HG02981 (cell line): ENCODE results near the gene ERO1A.

Source experiments
- ATAC-seq: cut with Tn5 transposase; IDR thresholded peaks from one replicate; pipeline ENCODE4 v1.9.1; 2021; ENCODE audit warnings: mild to moderate bottlenecking, moderate library complexity; ENCODE audit not compliant: unreplicated experiment

ERO1A gene

GRCh38 chr14:52700701-52701172, 5.4 kb upstream of the ERO1A start:
- ATAC-seq, result no peak

- ATAC-seq, result peak; percentile 48
Observed at GRCh38 chr14:52694761-52695480, 437 bp downstream of the ERO1A start.

DNA sequence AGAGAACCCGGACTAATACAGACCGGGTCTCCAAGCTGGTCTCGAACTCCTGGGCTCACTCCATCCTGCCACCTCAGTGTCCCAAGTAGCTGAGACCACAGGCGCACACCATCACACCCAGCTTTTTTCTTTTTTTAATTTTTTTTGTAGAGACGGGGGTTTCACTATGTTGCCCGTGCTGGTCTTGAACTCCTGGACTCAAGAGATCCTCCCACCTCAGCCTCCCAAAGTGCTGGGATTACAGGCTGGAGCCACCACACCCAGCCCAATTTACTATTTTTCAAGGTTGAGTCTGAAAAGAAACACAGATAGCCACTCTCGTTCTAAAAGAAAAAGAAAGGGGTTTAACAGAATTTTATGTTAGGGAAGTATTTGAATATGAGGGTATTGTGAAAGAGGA, 1.8 kb downstream of the ERO1A start:
- no peak for ATAC-seq

GRCh38 chr14:52693036-52693435, 2.3 kb downstream of the ERO1A start:
- no peak for ATAC-seq

GRCh38 chr14:52692248-52692962, 3.0 kb downstream of the ERO1A start:
- ATAC-seq, result no peak

DNA sequence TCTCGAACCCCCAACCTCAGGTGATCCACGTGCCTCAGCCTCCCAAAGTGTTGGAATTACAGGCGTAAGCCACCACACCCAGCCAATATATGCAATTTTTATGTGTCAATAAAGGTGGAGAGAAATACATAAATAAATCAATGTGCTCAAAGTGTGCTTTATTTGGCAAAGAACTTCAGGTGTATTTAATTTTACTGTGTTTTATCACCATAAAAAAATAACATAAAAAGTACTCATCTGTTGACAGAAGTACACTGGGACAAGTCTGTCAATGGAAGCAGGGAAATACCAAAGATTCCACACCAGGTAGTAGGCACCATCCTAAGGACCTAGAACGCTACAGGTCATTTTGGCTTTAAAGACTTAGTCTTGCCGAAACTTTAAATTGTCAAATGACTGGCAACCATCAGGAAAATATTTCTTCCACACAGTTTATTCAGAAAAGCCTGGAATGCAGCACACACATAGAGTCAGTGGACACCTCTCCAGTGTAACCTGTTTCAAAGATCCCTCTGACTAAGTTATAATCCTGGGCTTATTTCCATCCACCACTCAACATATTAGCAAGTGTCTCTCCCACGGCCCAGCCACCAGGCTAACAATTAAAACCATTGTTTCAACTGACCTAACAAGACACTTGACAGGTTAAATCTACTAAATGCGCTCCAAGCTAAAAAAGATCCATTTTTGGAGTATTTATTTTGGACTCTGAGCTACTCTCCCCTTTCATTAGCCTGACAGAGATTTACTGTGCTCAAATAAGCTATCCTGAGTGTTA, 4.2 kb downstream of the ERO1A start:
- no peak for ATAC-seq

- no peak for ATAC-seq
Observed at GRCh38 chr14:52686176-52686575, 9.2 kb downstream of the ERO1A start.

GRCh38 chr14:52683985-52684520, 11.3 kb downstream of the ERO1A start:
- ATAC-seq, result no peak

GRCh38 chr14:52678591-52678990, 16.8 kb downstream of the ERO1A start:
- ATAC-seq, result no peak

DNA sequence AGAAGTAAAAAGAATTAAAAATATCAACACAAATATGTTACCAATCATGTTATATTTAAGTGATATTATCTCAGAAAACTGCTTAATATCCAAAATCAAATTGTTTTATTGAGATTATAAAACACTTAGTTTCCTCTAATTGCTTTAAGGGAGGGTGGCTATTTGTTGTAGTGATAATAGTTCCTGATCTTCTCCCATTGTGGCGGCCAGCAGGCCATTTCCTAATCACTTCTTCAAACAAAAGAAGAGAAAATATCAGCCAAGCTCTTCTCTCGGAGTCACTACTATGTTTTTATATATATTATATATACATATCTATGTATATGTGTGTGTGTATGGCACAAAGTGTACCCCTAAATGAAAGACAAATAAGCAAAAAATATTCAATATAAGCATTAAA, 31.5 kb downstream of the ERO1A start:
- ATAC-seq, result no peak

GRCh38 chr14:52661314-52661713, 34.0 kb downstream of the ERO1A start:
- no peak for ATAC-seq

DNA sequence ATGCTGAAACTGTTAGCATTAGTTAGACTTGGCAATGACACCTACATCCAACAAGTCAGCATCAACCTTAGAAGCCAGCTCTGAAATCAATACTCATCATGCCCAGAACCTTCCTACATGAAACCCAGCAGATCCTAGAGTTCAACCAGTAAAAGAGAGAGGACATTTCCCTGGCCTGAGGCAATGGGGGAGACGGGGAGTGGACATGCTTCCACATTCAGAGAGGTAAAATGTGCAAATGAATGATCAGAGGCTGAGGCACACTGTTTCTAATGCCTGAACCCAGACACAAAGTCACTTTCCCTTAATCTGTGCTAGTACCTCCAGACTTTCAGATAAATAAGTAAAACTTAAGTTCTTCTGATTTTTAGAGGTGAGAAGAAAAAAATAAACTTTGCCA, 34.5 kb downstream of the ERO1A start:
- no peak for ATAC-seq

GRCh38 chr14:52660325-52660724, 35.0 kb downstream of the ERO1A start:
- ATAC-seq, result no peak

DNA sequence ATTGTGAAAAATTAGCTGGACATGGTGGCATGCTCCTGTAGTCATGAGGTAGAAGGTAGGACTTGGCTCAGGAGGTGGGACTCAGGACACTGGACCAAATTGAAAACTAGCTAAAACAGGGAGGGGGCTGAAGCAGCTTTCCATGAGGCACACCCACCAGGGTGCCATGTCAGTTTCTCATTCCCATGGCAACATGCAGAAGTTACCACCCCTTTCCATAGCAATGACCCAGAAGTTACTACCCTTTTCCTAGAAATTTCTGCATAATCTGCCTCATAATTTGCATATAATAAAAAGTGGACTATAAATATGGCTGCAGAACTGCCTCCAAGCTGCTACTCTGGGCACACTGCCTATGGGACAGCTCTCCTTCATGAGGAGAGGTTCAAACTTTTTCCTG, 38.5 kb downstream of the ERO1A start:
- no peak for ATAC-seq

GRCh38 chr14:52650774-52651173, 44.6 kb downstream of the ERO1A start:
- ATAC-seq, result no peak

GRCh38 chr14:52649511-52649910, 45.8 kb downstream of the ERO1A start:
- no peak for ATAC-seq

- no peak for ATAC-seq
Observed at GRCh38 chr14:52641745-52642144, 53.6 kb downstream of the ERO1A start.

DNA sequence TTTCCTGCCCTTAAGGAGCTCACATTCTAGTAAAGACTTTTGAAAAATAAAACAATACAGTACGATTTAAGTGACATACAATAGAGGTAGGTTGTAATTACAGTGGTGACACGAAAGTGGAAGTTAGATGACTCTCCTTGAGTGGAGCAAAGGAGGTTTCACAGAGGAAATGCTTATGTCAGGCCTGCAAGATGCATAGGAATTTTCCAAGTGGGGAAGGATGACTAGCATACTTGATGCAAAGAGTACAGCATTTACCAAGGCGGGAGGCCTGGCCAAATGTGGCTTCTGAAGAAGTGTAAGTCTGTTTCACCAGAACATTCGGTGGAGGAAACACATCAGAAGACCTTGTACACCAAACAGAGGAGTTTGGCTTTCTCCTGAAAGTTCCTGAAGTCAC, 55.2 kb downstream of the ERO1A start:
- ATAC-seq, result no peak

DNA sequence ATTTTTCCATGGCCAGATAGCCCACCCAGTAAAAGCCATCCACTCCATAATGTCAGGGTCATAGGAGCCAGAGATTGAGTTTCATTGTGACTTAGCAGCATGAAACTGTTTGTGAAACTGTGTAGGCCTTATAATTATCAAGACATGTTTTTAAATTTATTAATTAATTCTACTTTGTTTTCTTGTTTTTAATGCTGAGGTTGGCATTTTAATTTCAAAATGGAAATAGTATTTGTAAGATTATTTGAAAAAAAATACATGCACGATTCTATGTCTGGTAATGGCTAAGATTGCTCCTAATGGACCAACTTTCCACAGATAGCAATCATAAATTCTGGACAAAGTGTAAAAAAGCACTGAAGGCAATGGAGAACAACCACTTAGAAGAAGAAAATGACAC, 75.7 kb downstream of the ERO1A start:
- no peak for ATAC-seq

GRCh38 chr14:52618602-52619001, 76.8 kb downstream of the ERO1A start:
- no peak for ATAC-seq

GRCh38 chr14:52610187-52610586, 85.2 kb downstream of the ERO1A start:
- no peak for ATAC-seq
